NCI-H2196 treated with DMSO at 0.1 percent for 48 hours (cell line): Measurements from ENCODE around the gene MYL4.
"Not testable (repeated sequence)": the region's sequence is repeated elsewhere in the genome, so short reads cannot be mapped to it uniquely, and the experiment has no call there.

Experiments
- DNase-seq: peaks from one replicate; lab custom pipeline; 2025; ENCODE audit not compliant: unreplicated experiment; lab: John Stamatoyannopoulos, UW

Gene MYL4

DNA sequence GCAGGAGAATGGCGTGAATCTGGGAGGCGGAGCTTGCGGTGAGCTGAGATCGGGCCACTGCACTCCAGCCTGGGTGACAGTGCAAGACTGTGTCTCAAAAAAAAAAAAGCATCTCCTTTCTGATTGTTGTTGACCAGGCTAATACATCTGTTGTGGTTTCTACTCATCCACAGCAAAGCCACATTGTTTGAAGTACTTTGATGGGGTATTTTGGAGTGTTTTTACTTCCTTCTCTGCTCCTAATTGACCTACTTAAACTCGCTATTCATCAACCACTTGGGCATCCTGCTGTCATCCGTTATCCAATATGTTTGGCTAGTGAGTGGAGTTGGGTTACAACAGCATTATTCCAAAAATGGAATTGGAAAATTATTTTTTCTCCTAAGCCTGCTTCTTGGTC is 16.6 kb upstream of the MYL4 start:
- peak; percentile 81 for DNase-seq

DNA sequence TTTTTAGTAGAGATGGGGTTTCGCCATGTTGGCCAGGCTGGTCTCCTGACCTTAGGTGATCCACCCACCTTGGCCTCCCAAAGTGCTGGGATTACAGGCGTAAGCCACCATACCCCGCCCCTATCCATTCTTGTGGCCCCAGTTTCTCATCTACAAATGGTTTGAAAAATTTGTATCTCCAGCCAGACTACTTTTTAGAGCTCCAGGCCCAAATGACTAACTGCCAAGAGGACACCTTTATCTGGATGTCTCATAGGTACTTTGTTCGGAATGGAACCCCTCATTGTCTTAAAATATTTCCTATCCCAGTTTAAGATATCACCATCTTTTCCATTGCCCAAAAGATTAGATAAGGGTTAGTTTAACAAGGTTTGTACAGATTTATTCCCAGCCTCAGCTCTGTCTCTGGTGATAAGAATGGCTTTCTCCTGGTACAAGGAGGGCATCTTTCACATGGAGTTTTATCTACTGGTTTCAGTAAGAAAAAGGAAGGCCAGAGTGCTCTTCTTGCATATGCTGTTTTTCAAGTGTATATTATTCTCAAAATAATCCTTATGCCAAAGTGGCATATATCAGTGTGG is 15.1 kb upstream of the MYL4 start:
- DNase-seq = no peak

DNA sequence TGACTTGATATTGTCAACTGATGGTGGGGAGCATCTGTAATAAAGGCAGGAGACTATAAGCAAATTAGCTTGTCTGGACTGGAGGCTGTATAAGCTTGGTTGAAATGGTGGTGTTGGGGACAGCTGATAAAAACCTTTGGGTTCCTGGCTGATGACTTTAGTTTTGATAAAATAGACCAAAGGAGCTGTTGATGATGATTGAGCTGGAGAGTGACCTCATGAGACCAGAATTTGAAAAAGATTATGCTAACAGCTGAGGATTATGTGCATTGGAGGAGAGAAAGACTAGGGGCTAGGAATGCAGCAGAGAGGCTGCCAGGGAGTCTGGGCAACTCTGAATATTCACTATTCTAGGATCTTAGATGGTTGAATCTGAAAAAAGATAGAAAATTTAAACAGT is 11.3 kb upstream of the MYL4 start:
- no peak for DNase-seq

DNA sequence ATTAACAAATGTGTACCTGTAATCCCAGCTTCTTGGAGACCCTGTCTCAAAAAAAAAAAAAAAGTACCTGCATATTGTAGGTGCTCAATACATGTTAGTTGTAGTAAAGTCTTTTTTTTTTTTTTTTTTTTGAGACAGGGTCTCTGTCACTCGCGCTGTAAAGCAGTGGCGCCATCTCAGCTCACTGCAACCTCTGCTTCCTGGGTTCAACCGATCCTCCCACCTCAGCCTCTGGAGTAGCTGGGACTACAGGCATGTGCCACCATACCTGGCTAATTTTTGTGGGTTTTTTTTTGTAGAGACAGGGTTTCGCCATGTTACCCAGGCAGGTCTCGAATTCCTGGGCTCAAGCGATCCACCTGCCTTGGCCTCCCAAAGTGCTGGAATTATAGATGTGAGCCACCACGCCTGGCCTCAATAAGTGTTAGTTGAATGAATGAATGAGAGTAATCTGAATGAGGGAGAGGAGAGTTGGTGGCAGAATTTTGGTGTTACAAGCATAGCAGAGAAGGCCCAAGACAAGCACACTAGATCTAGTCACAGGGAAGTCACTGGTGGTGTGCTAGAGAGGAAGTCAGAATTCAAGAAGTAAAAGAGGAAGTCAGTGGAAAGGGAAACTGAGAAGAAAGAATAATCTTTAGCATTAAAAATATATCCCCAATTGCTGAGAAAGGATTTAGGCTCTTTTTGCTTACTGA is 9.4 kb upstream of the MYL4 start:
- no peak for DNase-seq

DNA sequence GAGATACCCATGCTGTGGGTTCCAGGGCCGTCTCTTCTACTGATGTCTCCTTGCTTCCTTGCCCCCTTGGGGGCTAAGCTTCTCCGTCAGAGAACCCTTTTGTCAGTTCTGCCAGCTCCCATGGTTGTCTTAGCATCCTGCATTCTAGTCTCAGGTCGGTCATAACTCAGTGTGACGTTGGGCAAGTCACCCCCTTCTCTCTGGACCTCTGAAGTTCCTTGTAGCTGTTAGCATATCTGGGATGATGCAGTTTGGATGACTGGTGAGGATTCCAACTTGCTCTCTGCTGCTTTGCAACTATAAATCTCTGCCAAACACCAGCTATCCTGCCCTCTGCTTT is 8.9 kb upstream of the MYL4 start:
- no peak for DNase-seq

DNA sequence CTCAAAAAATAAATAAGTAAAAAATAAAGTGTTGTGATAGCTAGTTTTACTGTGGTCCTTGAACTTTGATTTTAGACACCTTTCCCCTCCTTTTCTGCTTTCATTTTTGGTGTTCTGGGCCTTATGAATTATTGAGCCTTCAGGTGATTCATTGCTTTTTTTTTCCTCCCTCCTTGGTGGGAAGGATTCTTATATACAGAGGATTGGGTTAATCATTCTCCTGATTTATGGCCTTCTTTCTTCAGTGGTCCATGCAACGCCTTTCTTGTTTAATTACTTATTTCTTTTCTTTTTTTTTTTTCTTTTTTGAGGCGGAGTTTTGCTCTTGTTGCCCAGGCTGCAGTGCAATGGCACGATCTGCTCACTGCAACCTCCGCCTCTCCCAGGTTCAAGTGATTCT is 8.0 kb upstream of the MYL4 start:
- DNase-seq = no peak

DNA sequence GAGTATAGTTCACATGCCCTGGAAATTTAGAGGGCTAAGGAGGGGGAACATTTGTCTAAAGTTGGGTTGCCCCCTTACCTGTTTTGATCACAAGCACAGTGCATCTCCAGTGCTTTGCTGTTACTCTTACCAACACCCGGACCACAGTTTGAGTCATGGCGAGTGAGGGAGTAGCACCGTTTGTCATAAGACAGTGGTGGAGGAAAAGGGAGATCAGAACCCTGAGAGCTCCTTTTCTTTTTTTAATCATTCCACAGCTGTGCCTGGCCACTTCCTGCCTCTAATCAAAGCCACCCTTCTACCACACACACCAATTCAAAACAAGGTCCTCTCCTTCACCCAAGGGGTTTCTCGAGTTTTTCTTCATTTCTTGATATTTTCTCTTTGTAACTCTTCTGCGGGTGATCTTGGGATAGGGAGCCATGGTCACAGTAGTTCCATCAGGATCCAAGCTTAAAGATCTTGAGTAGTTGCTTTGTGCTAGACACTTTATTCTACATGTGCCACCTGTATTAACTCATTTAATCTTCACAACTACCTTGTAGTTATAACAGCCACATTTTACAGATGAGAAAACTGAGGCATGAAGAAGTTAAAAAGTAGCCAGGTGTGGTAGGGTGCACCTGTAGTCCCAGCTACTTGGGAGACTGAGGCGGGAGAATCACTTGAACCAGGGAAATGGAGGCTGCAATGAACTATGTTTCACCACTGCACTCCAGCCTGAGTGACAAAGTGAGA is 5.0 kb upstream of the MYL4 start:
- no peak for DNase-seq

DNA sequence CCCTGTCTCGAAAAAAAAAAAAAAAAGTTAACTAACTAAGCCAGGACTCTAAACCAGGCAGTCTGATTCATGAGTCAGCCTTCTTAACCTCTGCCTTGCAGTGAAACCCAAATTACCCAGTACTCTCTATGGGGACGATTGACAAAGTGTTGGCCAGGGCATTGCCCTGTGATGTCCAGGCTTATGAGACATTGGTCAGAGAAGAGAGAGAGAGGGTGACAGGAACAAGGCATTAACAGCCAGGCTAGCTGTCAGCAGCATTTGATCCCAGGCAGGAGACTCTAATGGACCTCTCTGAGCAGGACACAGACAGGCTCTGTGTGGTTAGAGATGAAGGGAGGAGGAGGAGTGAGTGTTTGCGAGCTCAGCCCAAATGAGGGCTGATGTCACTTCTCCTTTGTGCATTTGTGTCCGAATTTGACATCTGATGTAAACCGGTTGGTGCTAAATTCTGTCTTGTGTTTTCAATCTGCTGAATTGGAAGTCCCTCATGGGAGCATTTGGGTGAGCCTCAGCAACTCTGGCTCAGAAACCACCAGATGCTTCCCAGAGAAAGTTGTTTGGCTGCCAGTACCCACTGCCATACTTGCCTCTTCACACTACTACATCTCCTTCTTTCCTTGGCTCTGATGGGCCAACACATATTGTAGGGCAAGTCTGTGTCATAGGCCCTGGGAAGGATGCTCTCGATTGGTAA is 4.3 kb upstream of the MYL4 start:
- no peak for DNase-seq

DNA sequence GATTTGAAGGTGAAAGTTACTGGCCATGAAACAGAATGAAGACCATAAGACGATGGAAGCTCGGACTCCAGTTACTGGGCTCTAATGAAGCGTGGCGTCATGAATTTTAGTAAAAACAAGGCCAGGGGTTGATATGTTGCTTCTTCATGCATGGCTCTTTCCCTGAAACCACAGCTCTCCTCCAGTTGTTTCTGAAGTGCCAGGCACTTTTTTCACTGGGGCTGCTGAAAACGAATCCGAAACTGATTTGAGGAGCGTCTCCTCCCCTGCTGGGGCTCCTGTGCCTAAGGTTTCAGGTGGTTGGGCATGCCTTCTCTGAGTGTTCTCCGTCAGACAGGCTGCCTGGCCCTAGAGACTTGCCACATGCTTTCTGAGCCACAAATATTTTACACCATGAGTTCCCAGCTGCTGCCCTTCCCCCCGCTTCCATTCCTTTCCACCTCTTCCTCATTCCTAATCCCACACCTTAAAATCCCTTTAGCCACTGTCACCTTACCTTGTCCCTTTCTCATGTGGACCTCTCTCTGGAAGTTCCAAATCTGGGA is 3.7 kb upstream of the MYL4 start:
- DNase-seq = peak; percentile 20

DNA sequence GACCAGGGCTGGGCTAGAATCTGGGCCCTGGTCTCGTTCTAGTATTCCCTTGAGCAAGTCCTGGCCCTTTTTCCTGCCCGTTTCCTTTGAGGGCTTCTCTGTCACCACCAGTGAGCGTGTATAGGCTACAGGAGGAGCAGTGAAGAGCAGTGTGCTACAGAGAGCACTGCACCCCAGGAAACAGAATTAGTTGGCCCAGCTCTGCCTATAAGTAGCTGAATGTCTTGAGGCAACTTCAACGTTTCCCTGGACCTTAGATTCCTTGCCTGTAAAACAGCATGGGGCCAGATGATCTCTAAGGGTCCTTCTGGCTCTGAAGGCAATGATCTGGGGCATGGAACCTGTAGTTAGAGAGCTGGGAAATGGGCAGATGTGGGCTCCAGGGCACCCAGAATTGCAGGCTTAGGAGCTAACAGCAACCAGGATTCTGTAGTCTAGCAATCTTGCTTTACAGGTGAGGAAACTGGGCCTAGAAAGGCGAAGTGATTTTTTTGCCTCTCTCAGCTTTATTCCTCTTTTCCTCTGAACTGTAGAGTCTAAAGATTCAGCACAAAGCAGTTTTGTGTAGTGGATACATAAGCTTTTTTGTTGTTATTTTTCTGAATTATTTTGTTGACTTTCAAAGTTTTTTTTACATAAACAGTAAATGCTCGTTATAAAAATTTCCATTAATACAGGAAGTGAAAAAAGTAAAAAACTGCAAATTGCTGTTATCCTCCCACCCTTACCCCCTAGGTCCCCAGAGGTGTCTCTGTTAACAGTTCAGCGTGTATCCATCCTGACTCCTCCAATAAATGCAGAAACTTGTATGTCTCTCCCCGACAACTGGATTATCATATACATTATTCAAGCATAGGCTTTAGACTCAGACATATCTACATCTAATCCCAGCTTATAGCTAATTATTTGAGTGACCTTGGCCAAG is 1.7 kb upstream of the MYL4 start:
- DNase-seq = no peak

DNA sequence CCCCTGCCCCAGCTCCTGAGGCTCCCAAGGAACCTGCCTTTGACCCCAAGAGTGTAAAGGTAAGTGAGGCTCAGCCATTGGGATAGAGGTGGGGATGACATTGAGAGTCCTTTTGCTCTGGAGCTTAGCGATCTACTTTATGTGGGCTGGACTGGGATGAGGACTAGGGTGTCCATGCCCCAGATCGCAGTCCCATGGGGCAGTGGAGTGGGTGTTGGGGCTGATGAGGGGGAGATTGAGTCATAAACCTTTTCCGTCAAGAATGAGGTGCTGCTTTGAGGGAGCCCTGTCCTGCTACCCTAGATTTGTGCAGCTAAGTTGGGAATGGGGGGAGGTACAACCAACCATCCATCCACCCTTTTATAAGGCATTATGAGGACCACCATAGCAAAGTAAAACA is 351 bp downstream of the MYL4 start:
- no peak for DNase-seq

DNA sequence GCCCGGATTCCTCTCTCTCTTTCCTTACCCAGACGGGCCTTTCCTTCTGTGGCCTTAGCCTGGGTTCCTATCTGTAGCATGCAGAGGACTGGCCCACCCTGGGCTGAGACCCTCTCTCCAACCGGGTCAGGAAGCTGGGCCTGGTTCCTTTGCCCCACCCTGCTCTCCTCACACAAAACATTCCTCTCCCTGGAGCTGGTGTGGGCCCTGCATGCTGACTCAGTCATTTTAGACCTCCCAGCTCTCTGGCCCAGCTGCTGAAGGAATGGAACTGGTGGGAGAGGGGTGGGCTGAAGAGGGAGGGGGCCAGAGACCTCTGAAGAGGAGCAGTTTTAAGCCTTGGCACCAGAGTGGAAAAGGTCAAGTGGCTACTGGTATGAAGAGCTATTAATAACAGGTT is 957 bp downstream of the MYL4 start:
- no peak for DNase-seq

DNA sequence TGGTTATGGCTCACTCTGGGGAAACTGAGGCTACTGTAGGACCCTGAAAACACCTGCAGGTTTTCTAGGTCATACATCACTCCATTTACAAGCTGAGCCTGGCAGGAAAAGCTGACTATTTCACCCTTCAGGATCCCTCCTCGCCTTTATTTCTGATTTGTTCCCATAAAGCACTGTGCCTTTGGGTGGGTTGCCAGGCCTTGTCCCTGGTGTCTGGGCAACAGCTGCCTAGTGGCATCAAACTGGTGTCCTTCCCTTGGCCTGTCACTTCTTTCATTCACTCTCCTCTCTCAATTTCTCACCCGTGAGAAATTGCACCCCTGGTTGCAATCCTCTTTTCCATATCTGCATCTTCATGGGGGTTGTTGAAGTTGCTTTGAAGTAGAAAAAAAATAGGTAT is 1.6 kb downstream of the MYL4 start:
- DNase-seq = no peak

DNA sequence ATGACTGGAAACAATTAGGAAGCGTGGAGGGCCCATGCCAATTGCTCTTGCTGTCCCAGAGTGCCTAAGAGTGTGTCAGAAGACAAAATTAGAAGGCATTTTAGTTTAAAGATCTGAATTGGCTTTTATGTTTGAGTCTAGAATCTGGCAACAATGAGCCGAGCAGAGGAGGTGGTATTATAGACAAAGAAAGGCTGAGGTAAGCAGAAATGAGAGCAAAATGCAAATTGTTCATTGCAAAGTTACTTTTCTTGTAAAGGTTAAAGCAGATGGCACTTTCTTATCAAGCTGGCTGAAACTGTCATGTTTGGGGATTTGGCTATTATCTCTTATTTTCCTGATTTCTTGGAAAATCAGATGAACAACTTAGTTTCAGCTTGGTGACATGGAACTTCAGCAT is 3.3 kb downstream of the MYL4 start:
- no peak for DNase-seq

DNA sequence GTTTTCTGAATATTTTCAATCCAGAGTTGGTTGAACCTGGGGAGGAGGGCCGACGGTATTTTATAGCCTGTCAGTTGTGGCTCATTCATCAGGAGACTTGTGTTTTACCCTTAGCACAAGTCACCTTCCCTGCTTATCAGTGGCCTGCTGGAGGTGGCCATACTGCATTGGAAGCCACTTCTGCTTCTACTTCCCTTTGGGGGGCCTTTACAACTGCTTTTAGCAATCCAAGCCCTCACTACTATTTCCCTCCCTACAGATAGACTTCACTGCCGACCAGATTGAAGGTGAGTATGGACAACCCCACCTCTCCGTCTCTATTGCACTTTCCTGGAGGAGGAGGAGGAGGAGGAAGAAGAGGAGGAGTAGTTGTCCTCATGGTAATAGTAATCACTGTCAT is 4.4 kb downstream of the MYL4 start:
- DNase-seq = no peak

DNA sequence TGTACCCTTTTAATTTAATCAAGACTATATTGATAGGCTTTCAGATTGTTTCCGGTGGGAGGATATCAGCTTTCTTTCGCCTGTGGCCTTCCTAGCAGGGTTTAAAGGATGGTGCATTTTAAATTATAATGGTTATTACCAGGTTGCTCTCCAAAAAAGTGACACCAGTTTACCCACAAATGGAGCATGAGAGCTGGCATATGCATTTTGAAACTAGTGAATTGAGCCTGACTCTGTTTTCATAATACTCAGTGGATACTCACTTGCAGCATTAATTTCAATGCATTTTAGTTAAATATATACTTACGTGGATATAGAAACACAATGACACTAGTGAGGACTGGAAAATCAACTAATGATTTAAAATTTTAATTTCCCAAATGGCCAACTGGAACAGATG is 5.8 kb downstream of the MYL4 start:
- DNase-seq = no peak

DNA sequence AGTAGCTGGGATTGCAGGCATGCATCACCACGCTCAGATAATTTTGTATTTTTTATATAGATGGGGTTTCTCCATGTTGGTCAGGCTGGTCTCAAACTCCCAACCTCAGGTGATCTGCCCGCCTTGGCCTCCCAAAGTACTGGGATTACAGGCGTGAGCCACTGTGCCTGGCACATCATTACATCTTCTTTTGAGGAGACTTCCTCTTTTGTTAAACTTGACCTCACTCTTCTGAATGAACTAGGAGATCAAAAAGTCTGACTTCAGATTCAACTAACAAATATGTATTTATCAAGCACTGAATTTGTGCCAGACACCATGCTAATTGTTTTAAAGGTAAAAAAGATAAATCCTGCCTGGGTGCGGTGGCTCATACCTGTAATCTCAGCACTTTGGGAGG is 7.7 kb downstream of the MYL4 start:
- not testable (repeated sequence) for DNase-seq

DNA sequence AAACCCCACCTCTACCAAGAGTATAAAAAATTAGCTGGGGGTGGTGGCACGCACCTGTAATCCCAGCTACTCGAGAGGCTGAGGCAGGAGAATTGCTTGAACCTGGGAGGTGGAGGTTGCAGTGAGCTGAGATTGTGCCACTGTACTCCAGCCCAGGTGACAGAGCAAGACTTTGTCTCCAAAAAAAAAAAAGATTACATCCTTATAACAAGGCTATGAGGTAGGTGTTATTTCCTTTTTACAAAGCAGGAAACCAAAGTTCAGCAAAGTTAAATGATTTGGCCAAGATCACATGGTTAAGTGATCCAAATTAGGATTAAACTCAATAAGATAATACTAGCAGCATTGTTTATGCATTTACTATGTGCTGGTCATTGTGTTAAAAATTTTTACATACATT is 8.1 kb downstream of the MYL4 start:
- not testable (repeated sequence) for DNase-seq

DNA sequence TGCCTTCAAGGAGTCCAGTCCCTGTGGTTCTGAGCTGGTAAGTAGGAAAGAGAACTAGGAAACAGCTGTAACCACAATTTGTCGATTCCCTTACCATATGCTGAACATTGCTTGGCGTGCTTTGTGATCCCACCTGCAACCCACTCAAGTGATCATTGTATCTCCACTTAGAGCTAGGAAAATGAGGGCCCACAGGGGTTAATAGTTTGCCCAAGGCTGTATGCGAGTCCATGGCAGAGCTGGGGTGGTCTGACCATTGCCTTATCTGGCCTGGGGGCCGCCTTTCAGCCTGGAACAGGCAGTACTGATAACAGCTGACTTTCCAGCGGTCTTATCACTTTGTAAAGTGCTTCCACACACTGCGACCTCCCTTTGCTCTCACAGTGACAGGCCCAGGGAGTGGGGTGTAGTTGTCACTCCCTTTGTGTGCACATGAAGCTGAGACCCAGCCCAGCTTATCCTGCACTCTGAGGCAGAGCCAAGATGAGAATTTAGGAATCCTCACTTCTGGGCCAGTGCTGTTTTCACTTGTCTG is 9.8 kb downstream of the MYL4 start:
- no peak for DNase-seq
